NT2/D1 (cell line): ENCODE measurements around the gene PLXNC1.

Source experiments
- YY1 ChIP-seq: IDR thresholded peaks from 2 replicates; pipeline ENCODE4 v1.6.1; 2011; ENCODE audit not compliant: insufficient read length, insufficient read depth
- ZNF274 ChIP-seq: IDR thresholded peaks from 2 replicates; pipeline ENCODE4 v1.6.1; 2011; ENCODE audit warnings: mild to moderate bottlenecking, low read depth, low read length

DNA sequence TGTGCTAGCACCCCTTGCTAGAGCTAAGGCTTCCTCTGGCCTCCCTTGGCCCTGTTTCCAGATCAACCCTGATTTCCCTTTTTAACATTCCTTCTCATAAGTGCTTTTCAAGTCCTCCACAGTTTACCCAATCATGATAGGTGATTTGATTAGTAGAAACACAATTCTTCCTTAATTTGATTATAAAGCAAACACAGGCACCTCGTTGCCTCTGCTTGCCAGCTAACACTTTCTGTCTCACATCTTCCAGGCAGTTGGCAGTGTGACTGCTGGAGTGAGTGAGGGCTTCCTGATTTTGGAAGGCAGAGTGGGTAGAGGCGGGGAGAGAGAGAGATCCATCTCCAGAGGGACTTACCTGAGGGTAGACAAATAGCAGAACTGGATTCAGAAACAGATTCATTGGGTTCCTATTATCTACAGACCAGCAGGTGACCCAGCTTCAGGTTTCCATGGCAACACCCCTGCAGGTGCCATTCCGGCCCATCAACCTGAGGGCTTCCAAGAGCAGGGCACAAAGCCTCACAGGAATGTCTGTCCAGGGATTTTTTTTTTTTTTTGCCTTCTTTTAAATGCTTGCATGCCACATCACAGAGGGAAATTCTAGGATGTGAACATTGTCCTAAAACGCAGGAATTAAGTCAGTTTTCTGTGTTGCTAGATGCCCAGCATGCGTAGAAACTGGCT lies 77.7 kb downstream of the PLXNC1 start:
- TF ChIP-seq YY1 (no peak), ZNF274 (no peak)
